IPS-11a (cell line): ENCODE data around the gene PSORS1C1.
"Not testable (repeated sequence)": the region's sequence is repeated elsewhere in the genome, so short reads cannot be mapped to it uniquely, and the experiment has no call there.

Experiments
- H3K4me3 ChIP-seq: one replicate; pipeline ENCODE4 v1.5.1; 2013; ENCODE audit warnings: low read depth, low read length, control low read depth

The PSORS1C1 gene

GRCh38 chr6:31172973-31173384 is 58.4 kb downstream of the PSORS1C1 start:
- H3K4me3 ChIP-seq: peak overlapping the region; percentile 58

- H3K4me3 ChIP-seq: no peak overlapping the region
Observed at GRCh38 chr6:31173406-31173805, 58.8 kb downstream of the PSORS1C1 start.

GRCh38 chr6:31174378-31174777 is 59.8 kb downstream of the PSORS1C1 start:
- no peak overlapping the region for H3K4me3 ChIP-seq

GRCh38 chr6:31175971-31176370 is 61.4 kb downstream of the PSORS1C1 start:
- no peak overlapping the region for H3K4me3 ChIP-seq

GRCh38 chr6:31178143-31179041 is 63.8 kb downstream of the PSORS1C1 start:
- no peak overlapping the region for H3K4me3 ChIP-seq

- H3K4me3 ChIP-seq: no peak overlapping the region
Observed at GRCh38 chr6:31179042-31179386, 64.4 kb downstream of the PSORS1C1 start.

GRCh38 chr6:31179896-31180295 is 65.3 kb downstream of the PSORS1C1 start:
- H3K4me3 ChIP-seq: no peak overlapping the region

GRCh38 chr6:31180500-31180899 is 65.9 kb downstream of the PSORS1C1 start:
- no peak overlapping the region for H3K4me3 ChIP-seq

- not testable (repeated sequence) for H3K4me3 ChIP-seq
Observed at GRCh38 chr6:31183287-31183686, 68.7 kb downstream of the PSORS1C1 start.

- H3K4me3 ChIP-seq: not testable (repeated sequence)
Observed at GRCh38 chr6:31183859-31184258, 69.3 kb downstream of the PSORS1C1 start.

- H3K4me3 ChIP-seq: not testable (repeated sequence)
Observed at GRCh38 chr6:31185695-31186051, 71.1 kb downstream of the PSORS1C1 start.

GRCh38 chr6:31186052-31186734 is 71.6 kb downstream of the PSORS1C1 start:
- H3K4me3 ChIP-seq: no peak overlapping the region

GRCh38 chr6:31187780-31188194 is 73.2 kb downstream of the PSORS1C1 start:
- H3K4me3 ChIP-seq: no peak overlapping the region

- not testable (repeated sequence) for H3K4me3 ChIP-seq
Observed at GRCh38 chr6:31189223-31189622, 74.6 kb downstream of the PSORS1C1 start.
